ENCODE results near the gene COL5A1.
"Not testable (repeated sequence)": the region's sequence is repeated elsewhere in the genome, so short reads cannot be mapped to it uniquely, and the experiment has no call there.

The COL5A1 gene

DNA sequence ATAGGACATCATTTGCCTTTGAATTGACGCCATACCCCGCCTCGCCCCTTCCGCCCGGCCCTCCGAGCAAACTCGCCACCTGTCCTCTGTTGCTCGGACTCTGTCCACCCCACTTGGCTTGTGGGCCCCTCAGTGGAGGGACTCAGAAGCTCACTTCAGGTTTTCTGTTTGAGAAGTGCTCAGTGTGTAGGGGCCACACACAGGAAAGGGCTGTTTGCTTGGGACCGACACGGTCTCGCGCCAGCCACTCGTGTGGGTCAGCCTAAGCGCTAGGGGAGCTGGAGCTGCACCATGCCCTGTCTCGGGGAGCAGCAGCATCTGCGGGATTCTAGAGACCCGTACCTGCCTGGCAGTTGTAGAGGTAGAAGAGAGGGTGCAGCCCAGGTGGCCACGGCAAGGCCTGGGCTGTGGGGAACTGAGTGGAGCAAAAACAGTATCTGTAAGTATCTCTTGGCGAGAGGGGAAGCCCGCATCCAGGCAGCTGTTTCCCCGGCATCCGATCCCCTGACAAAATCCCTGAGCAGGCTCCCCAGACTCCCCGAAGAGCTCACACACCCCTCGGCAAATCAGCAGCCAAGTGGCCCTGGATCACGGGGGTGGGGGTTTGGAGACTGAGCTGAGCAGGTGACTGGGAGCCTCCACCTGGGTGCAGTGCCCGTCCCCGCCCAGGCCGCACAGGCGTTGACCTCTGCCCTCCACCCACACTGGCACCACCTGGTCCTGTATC lies 52.2 kb downstream of the COL5A1 start:
- no peak for DNase-seq

- DNase-seq, result peak; percentile 42
These were observed 52.7 kb downstream of the COL5A1 start for GRCh38 chr9:134694368-134694665.

DNA sequence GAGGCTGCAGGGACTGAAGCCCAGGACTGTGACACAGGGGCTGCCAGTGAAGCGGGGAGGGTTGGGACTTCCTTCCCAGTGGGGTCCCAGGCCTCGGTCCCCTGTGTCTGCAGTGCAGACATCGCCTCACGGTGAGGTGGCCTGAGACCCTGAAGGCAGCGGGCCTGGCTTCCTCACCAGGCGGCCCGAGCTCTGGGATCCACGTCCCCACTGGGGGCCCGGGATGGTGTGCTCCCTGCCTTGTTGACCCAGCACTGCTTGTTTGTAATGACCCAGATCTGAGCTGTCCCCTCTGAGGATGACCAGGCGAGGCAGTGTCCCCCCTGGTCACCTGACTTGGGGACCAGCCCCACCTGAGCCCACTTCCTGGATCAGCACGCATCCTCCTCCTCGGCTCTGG lies 53.1 kb downstream of the COL5A1 start:
- DNase-seq, result no peak

- DNase-seq, result no peak
These were observed 53.5 kb downstream of the COL5A1 start for GRCh38 chr9:134695144-134695543.

GRCh38 chr9:134696433-134696832 lies 54.8 kb downstream of the COL5A1 start:
- no peak for DNase-seq

- peak; percentile 38 for DNase-seq
These were observed 56.5 kb downstream of the COL5A1 start for GRCh38 chr9:134698111-134698510.

- peak; percentile 89 for DNase-seq
These were observed 57.2 kb downstream of the COL5A1 start for GRCh38 chr9:134698587-134699342.

DNA sequence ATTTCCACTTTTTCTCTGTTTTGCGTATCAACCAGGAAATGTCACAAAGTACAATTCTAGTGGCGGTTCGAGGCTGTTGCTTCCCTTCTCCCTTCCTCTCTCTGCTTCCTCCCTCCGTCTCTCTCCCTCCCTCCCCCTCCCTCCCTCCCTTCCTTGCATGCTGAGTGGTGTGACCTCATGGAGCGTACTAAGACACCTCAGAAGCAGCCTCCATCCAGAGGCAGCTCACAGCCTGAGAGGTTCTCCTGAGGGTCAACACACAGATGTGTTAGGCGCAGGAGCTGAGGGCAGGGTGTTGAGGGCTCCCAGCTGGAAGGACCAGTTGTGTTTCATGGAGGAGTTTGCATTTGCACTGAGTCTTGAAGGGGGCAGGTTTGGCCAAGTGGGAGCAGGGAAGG lies 57.7 kb downstream of the COL5A1 start:
- no peak for DNase-seq

DNA sequence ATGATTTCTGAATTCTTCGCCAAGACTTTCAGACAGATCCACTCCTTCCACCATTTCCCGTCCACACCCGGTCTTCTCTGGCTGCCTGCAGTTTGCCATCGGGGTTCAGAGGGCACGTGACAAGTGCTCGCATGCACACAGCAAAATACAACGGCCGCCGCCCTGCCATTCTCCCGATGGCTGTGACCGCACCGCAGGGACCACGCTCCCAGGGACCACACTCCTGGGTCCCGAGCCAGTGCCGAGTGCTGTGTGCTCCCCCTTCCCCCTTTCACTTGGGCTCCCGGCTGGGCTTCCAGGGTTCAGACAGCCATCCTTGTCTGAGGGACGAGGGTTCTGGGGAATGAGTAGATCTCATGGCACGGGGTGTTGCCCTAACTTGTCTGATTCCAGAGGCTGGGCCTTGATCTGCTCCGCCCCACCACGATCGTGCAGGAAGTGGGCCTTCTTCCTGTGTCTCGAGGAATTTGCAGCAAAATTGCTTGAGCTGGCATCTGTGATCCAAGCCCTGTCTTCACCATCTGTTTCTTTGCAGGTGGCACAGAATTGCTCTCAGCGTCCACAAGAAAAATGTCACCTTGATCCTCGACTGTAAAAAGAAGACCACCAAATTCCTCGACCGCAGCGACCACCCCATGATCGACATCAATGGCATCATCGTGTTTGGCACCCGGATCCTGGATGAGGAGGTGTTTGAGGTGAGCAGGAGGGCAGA lies 59.2 kb downstream of the COL5A1 start:
- no peak for DNase-seq

GRCh38 chr9:134701581-134702259 lies 60.1 kb downstream of the COL5A1 start:
- DNase-seq, result no peak

GRCh38 chr9:134702291-134702690 lies 60.7 kb downstream of the COL5A1 start:
- DNase-seq, result no peak

DNA sequence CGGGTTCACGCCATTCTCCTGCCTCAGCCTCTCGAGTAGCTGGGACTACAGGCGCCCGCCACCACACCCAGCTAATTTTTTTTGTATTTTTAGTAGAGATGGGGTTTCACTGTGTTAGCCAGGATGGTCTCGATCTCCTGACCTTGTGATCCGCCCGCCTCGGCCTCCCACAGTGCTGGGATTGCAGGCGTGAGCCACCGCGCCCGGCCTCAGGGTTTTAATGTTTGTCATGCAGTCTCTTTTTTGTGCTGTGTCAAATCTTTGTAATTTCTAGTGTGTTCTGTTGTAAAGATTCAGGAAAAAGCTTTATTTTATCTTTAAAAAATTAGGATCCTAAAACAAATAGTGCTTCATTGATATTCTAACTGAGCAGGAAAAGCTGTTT lies 62.1 kb downstream of the COL5A1 start:
- DNase-seq, result not testable (repeated sequence)

DNA sequence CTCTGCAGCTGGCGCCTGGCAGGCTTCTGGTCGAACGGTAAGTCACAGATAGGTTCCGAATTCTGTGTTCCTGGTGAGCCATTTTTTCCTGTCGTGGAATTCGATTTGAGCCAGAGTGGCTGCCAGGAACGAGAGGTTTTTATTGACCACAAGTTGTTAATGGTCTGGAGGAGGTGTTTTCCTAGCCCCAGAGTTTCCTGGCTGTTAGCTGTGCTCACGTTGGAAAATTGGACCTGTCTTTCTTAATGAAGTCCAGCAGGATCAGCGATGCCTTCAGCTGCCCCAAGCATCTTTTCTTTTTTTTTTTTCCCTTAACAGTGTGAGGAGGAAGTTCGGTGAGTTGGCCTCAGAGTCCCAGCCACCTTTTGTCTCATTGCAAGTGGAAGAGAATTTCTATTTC lies 62.9 kb downstream of the COL5A1 start:
- DNase-seq, result no peak

GRCh38 chr9:134705786-134706185 lies 64.2 kb downstream of the COL5A1 start:
- DNase-seq, result no peak

DNA sequence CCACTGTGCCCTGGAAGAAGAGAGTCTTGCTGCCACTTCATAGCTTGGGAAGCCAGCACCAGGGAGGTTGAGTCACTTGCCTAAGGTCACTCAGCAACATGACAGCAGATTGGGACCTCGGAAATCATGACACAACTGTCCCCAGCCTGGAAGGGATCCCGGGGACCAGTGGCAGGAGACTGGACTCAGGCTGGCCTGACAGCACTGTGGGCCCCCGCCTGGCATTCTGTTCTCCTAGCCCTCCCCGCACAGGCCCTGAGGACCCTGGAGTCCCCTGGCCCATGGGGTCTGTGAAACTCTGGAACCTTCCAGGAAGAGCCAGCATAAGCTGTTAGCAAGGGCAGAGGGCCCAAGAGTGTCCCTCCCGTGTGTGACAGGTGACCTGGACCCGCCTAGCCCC lies 64.9 kb downstream of the COL5A1 start:
- no peak for DNase-seq

GRCh38 chr9:134707031-134707680 lies 65.6 kb downstream of the COL5A1 start:
- DNase-seq, result peak; percentile 94

DNA sequence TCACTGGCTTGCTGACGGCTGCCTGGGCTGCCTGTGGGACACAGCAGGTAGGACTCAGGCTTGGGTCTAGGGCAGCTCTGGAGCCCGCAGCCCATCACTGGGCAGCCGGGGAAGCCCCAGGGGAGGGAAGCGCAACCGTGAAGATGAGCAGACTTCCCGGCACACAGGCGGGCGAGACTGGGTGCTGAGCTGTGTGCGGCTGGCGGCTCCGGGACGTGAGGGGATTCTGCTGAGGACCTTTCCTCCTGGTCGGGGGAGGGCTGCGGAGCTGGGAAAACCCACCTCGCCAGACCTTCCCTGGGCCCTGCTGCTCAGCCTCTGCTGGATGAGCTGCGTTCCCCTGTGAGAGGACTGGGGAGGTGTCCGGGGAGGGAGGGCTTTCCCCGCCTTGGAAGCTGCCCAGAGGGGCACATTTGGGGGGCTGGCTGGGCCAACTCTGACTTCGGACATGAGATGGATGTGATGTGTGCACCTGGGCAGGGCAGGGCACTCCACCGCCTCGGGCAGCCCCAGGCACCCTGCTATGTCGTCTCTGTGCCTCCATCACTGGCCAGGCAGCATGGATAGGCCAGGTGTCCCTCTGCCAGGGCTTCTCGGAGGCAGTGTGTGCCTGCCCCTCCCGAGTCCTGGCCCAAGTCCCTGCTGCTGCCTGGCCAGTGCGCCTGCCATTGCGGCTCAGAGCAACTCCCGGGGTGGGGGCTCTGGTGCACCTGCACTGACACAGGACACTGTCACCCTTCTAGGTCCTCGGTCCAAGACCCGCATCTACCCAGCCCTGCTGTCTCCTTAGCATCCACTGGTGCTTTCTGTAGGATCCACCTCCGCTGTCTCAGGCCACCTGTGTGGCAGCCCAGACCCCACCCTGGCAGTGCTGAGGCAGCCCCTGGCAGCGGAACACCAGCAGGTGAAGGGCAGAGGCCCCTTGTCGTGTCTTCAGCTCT lies 66.4 kb downstream of the COL5A1 start:
- DNase-seq, result peak; percentile 74

- no peak for DNase-seq
These were observed 67.1 kb downstream of the COL5A1 start for GRCh38 chr9:134708672-134709038.

DNA sequence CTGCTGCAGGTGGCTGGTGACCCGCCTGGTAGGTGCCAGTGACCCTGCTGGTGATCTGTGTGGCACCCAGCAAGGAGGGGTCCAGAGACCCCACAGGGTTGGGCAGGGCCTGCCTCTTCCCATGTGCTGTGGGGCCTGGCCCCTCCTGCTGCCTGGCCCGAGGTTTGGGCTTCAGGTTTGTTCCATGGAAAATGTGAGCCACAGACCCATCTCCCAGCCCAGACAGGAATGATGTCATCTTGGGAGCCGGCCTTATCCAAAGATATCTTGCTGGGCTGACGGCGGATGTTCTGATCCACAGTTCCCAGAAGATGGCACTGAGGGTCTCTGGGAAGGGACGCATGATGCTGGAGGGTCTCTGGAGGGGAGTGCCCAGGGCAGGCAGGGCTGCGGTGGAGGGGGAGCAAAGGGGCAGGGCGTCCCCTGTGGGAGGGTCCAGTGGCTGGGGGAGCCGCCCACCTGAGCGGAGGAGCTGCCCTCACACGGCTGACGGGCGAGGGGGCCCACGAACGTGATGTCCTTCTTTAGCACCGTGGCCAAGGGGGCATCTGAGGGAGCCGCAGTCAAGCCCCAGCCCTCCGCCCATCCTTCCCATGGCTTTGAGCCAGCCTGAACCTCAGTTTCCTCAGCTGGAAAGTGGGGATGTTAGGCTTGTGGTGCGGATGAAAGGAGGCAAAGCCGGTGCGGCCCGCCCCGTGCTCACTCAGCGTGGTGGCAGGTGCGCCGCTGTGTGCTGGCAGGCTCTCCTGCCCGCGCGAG lies 68.1 kb downstream of the COL5A1 start:
- no peak for DNase-seq

DNA sequence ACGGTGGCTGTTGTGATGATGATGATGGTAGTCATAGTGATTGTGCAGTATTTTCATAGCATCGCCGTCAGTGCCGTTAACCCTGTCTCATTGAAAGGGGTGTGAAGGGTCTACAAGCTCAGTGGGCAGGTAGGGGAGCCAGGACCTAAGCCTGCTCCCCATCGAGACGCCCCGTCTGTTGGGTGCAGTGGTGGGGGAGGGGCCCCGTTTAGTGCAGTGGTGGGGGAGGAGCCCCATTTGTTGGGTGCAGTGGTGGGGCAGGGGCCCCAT lies 68.6 kb downstream of the COL5A1 start:
- DNase-seq, result peak; percentile 47

DNA sequence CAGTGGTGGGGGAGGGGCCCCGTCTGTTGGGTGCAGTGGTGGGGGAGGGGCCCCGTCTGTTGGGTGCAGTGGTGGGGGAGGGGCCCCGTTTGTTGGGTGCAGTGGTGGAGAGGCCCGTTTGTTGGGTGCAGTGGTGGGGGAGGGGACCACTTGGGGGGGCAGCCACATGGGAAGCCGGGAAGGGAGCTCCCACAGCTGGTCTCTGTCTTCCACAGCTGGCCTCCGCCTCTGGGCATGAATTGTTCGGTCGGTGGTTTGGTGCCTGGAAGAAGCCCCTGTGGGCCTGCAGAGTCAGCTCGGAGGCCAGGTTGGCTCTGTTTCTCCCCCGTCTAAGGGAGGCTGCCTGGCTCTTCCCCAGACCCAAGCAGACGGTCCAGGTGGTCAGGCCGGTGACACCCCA lies 69.3 kb downstream of the COL5A1 start:
- DNase-seq, result peak; percentile 86

All from RPMI8226 (cell line).